GM12878 (cell line): ENCODE data around the gene AGFG1. TPM values are rescaled to one million over a fixed set of nuclear protein-coding genes. Genes with fewer than 3 reads are reported as not detected.

Source experiments
- ATAC-seq: fragments of 200-7000 bp; cut with Tn5 transposase; 3 replicates; pipeline ENCODE4 v1.9.1; 2020; ENCODE audit warnings: mild to moderate bottlenecking, moderate library complexity
- BruUV-seq: library from RNA; stranded (reverse); fragments of 400-500 nt; replicated peaks from 2 replicates; lab custom pipeline; 2021; lab: Mats Ljungman, UMichigan
- CTCF ChIA-PET: fragments of 300-600 bp; sonication (Branson Sonifier 250); formaldehyde crosslinking; extraction: SDS; loops from one replicate; lab custom pipeline; 2021; ENCODE audit warnings: inconsistent platforms; lab: Yijun Ruan, JAX
- POLR2A ChIA-PET: fragments of 350-600 bp; formaldehyde crosslinking; extraction: SDS; loops from one replicate; lab custom pipeline; 2021; ENCODE audit warnings: inconsistent platforms; lab: Charles Lee
- RAD21 ChIA-PET: fragments of 300-600 bp; sonication (Branson Sonifier 250); formaldehyde crosslinking; loops from one replicate; lab custom pipeline; 2023; ENCODE audit warnings: antibody characterized with exemption; ENCODE audit not compliant: unreplicated experiment; lab: Charles Lee
- SMC1A ChIA-PET: fragments of 300-600 bp; sonication (Branson Sonifier 250); formaldehyde crosslinking; loops from one replicate; lab custom pipeline; 2023; ENCODE audit not compliant: unreplicated experiment, uncharacterized antibody; lab: Charles Lee
- DNase-seq: peaks from one replicate; pipeline ENCODE4 v3.0.0-alpha.2; 2011; ENCODE audit warnings: low read depth, low spot score
- FAIRE-seq: peaks from 3 replicates; lab custom pipeline; 2011; peaks lifted over from hg19 to GRCh38; lab: Jason Lieb, UNC
- H2AFZ ChIP-seq: 2 replicates; pipeline ENCODE4 v1.6.0; 2011; ENCODE audit warnings: low read depth, low read length, control low read depth; ENCODE audit not compliant: control insufficient read depth
- H3K27ac ChIP-seq: 2 replicates; pipeline ENCODE4 v1.5.1; 2011; ENCODE audit warnings: control low read depth; ENCODE audit not compliant: control insufficient read depth, insufficient read depth
- H3K27me3 ChIP-seq, 2 experiments: replicated peaks in 1 of 2; 2 replicates each; pipeline versions ENCODE4 v1.6.0 to v1.6.1; 2011; ENCODE audit warnings: low read length in 1 of 2; ENCODE audit not compliant: control insufficient read depth in 2 of 2, insufficient read depth in 2 of 2
- H3K36me3 ChIP-seq, 2 experiments: 2 replicates each; pipeline ENCODE4 v1.5.1; 2011; ENCODE audit warnings: low read length in 1 of 2; ENCODE audit not compliant: control insufficient read depth in 2 of 2, insufficient read depth in 2 of 2
- H3K4me1 ChIP-seq: 2 replicates; pipeline ENCODE4 v1.6.1; 2011; ENCODE audit warnings: mild to moderate bottlenecking, low read length, moderate library complexity, mixed read lengths; ENCODE audit not compliant: control insufficient read depth, insufficient read depth
- H3K4me2 ChIP-seq: 2 replicates; pipeline ENCODE4 v1.6.0; 2011; ENCODE audit warnings: control low read depth; ENCODE audit not compliant: control insufficient read depth, insufficient read depth
- H3K4me3 ChIP-seq: fragments of 200-600 bp; sonication (generic); 2 replicates; pipeline ENCODE4 v1.5.1; 2016
- H3K79me2 ChIP-seq: 2 replicates; pipeline ENCODE4 v1.6.0; 2011; ENCODE audit warnings: low read length; ENCODE audit not compliant: control insufficient read depth, insufficient read depth
- H3K9ac ChIP-seq: 2 replicates; pipeline ENCODE4 v1.8.0; 2011; ENCODE audit warnings: low read length, control low read depth, mixed read lengths; ENCODE audit not compliant: control insufficient read depth, insufficient read depth
- H3K9me3 ChIP-seq: replicated peaks from 3 replicates; pipeline ENCODE4 v1.5.1; 2011; ENCODE audit warnings: mild to moderate bottlenecking, low read length; ENCODE audit not compliant: control insufficient read depth, insufficient read depth
- H4K20me1 ChIP-seq: 2 replicates; pipeline ENCODE4 v1.6.0; 2011; ENCODE audit not compliant: control insufficient read depth, insufficient read depth
- GABPA ChIP-seq: IDR thresholded peaks from 2 replicates; pipeline ENCODE4 v1.6.1; 2014; ENCODE audit warnings: antibody characterized with exemption, low read depth, mild to moderate bottlenecking, inconsistent platforms
- HCFC1 ChIP-seq: fragments of 150-350 bp; IDR thresholded peaks from 2 replicates; pipeline ENCODE4 v1.6.1; 2014; ENCODE audit warnings: low read length
- MEF2B ChIP-seq: fragments of 450-650 bp; IDR thresholded peaks from 2 replicates; pipeline ENCODE4 v1.6.1; 2018; ENCODE audit warnings: mild to moderate bottlenecking, moderate library complexity; ENCODE audit not compliant: partially characterized antibody, poor library complexity, severe bottlenecking
- MYB ChIP-seq: fragments of 150-350 bp; IDR thresholded peaks from 2 replicates; pipeline ENCODE4 v1.6.1; 2014; ENCODE audit warnings: mild to moderate bottlenecking, low read depth, low read length, borderline replicate concordance
- NBN ChIP-seq: fragments of 450-650 bp; IDR thresholded peaks from 2 replicates; pipeline ENCODE4 v1.6.1; 2016
- RELA ChIP-seq: fragments of 450-650 bp; IDR thresholded peaks from 2 replicates; pipeline ENCODE4 v1.8.0; 2014; ENCODE audit warnings: borderline replicate concordance; ENCODE audit not compliant: partially characterized antibody
- SMAD5 ChIP-seq: IDR thresholded peaks from 2 replicates; pipeline ENCODE4 v1.6.1; 2016; ENCODE audit warnings: antibody characterized with exemption, low read depth
- YBX1 ChIP-seq: fragments of 450-650 bp; IDR thresholded peaks from 2 replicates; pipeline ENCODE4 v1.6.1; 2016; ENCODE audit warnings: antibody characterized with exemption
- WGBS: methylation state at CpG from one replicate; pipeline ENCODE4 v1.1.6; 2016; ENCODE audit warnings: low lambda C conversion rate; ENCODE audit not compliant: insufficient replicate concordance, insufficient coverage; ENCODE audit errors: missing lambda C conversion rate; 5-methylcytosine and 5-hydroxymethylcytosine counted together
- in situ Hi-C: fragments of 300-500 bp; cut with MboI; formaldehyde crosslinking; loops from 9 replicates; pipeline ENCODE4 v1.14.3; 2018; ENCODE audit warnings: mixed read lengths
- intact Hi-C: fragments of 100-400 bp; cut with micrococcal nuclease; formaldehyde crosslinking; loops from one replicate; pipeline ENCODE4 v1.14.2; 2022; ENCODE audit not compliant: unreplicated experiment
- polyA plus RNA-seq, 11 experiments: library from polyadenylated mRNA; depleted of rRNA in 4 of 11; unstranded in 6 of 11; stranded (reverse) in 5 of 11; fragments of >200 nt; fragmentation: Nextera tagmentation in 4 of 11; fragmentation: Illumina TruSeq in 1 of 11; extraction: Ambion mirVana in 4 of 11; extraction: Trizol in 1 of 11; gene quantifications; 1 replicate in 1 of 11; 2 replicates in 10 of 11; pipeline versions ENCODE4 v1.2.1 to v1.2.3, GENCODE V29; 2011 to 2016; ENCODE audit warnings: inconsistent platforms in 2 of 11, missing spikeins in 2 of 11, low read depth in 1 of 11
- total RNA-seq, 4 experiments: library from RNA; depleted of rRNA in 3 of 4; stranded (reverse); fragments of >200 nt in 3 of 4; fragmentation: Illumina TruSeq in 1 of 4; extraction: Trizol in 1 of 4; gene quantifications; 2 replicates each; pipeline versions ENCODE4 v1.2.1 to v1.2.3, GENCODE V29; 2013 to 2021
- TF ChIP-seq, protein P1 (sequence below): fragments of 150-350 bp; IDR thresholded peaks from 2 replicates; pipeline ENCODE4 v1.6.1; 2016; ENCODE audit warnings: low read depth, low read length
- TF ChIP-seq, protein P2 (sequence below): fragments of 450-650 bp; conservative IDR thresholded peaks from 2 replicates; pipeline ENCODE4 v1.6.1; 2017; ENCODE audit warnings: mild to moderate bottlenecking, moderate library complexity
- TF ChIP-seq, protein P3 (sequence below): IDR thresholded peaks from 2 replicates; pipeline ENCODE4 v1.6.1; 2012; ENCODE audit warnings: improper control_type of control experiment, low read depth, low read length; ENCODE audit not compliant: insufficient replicate concordance

The AGFG1 gene
- total and polyA plus RNA-seq, 10 of the 15 experiments (the other 5 are each of a cell fraction or from before 2014, with no cell fraction given) = 7.3 to 243 (median 81.7) TPM

DNA sequence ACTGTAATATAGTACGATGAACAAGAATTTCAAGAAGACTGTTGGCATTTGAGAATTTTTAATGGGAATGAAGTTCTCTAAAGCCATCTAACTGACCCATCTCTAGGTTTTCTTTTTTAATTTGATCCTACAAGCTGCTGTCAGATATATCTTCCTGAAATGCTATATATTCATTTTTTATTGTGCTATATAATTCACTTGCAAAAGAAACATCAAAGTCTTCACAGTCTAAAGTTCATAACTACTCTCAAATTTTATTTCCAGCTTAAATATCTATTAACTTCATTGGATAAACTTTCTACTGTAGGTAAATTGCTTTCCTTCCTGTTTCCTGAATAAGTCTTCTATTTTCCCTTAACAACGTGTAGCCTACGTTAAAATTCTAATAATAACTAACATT, 130.4 kb downstream of the AGFG1 start:
- ATAC-seq (no peak), DNase-seq (no peak), FAIRE-seq (no peak)
- no peak overlapping the region for H2AFZ ChIP-seq
- no peaks in the 10 kb centered on the region for H3K9me3 ChIP-seq
- intact Hi-C loops (no loop called here), in situ Hi-C loops (no loop called here)
- no peaks in the 10 kb centered on the region for H4K20me1 ChIP-seq
- no peak overlapping the region for H3K4me2 ChIP-seq
- SMC1A ChIA-PET = interaction anchor here (0.6 kb wide), 1 partner anchor 138 kb away, joined by 3 read pairs; no protein-coding TSS in a partner anchor
- no peaks in the 10 kb centered on the region for H3K27me3 ChIP-seq
- H3K9ac ChIP-seq = no peak overlapping the region
- POLR2A ChIA-PET = no interaction called here
- RAD21 ChIA-PET = no interaction called here
- CTCF ChIA-PET = interaction anchor here (0.7 kb wide), 1 partner anchor 12 kb away, joined by 3 read pairs; no protein-coding TSS in a partner anchor
- no peak overlapping the region for H3K4me3 ChIP-seq
- H3K27ac ChIP-seq = no peak overlapping the region
- H3K79me2 ChIP-seq = no peaks in the 10 kb centered on the region
- WGBS = 11% methylated on average over 3 of the region's 3 CpGs
- no peaks in the 10 kb centered on the region for H3K36me3 ChIP-seq
- no TSS peak for BruUV-seq
- no peaks in the 10 kb centered on the region for H3K4me1 ChIP-seq
- TF ChIP-seq, protein P1, sequence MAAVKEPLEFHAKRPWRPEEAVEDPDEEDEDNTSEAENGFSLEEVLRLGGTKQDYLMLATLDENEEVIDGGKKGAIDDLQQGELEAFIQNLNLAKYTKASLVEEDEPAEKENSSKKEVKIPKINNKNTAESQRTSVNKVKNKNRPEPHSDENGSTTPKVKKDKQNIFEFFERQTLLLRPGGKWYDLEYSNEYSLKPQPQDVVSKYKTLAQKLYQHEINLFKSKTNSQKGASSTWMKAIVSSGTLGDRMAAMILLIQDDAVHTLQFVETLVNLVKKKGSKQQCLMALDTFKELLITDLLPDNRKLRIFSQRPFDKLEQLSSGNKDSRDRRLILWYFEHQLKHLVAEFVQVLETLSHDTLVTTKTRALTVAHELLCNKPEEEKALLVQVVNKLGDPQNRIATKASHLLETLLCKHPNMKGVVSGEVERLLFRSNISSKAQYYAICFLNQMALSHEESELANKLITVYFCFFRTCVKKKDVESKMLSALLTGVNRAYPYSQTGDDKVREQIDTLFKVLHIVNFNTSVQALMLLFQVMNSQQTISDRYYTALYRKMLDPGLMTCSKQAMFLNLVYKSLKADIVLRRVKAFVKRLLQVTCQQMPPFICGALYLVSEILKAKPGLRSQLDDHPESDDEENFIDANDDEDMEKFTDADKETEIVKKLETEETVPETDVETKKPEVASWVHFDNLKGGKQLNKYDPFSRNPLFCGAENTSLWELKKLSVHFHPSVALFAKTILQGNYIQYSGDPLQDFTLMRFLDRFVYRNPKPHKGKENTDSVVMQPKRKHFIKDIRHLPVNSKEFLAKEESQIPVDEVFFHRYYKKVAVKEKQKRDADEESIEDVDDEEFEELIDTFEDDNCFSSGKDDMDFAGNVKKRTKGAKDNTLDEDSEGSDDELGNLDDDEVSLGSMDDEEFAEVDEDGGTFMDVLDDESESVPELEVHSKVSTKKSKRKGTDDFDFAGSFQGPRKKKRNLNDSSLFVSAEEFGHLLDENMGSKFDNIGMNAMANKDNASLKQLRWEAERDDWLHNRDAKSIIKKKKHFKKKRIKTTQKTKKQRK = no peak
- TF ChIP-seq, protein P2, sequence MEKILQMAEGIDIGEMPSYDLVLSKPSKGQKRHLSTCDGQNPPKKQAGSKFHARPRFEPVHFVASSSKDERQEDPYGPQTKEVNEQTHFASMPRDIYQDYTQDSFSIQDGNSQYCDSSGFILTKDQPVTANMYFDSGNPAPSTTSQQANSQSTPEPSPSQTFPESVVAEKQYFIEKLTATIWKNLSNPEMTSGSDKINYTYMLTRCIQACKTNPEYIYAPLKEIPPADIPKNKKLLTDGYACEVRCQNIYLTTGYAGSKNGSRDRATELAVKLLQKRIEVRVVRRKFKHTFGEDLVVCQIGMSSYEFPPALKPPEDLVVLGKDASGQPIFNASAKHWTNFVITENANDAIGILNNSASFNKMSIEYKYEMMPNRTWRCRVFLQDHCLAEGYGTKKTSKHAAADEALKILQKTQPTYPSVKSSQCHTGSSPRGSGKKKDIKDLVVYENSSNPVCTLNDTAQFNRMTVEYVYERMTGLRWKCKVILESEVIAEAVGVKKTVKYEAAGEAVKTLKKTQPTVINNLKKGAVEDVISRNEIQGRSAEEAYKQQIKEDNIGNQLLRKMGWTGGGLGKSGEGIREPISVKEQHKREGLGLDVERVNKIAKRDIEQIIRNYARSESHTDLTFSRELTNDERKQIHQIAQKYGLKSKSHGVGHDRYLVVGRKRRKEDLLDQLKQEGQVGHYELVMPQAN = no peak
- TF ChIP-seq MEF2B (no peak), GABPA (no peak), SMAD5 (no peak), NBN (no peak), HCFC1 (no peak), YBX1 (no peak), MYB (no peak), RELA (no peak)
- TF ChIP-seq, protein P3, sequence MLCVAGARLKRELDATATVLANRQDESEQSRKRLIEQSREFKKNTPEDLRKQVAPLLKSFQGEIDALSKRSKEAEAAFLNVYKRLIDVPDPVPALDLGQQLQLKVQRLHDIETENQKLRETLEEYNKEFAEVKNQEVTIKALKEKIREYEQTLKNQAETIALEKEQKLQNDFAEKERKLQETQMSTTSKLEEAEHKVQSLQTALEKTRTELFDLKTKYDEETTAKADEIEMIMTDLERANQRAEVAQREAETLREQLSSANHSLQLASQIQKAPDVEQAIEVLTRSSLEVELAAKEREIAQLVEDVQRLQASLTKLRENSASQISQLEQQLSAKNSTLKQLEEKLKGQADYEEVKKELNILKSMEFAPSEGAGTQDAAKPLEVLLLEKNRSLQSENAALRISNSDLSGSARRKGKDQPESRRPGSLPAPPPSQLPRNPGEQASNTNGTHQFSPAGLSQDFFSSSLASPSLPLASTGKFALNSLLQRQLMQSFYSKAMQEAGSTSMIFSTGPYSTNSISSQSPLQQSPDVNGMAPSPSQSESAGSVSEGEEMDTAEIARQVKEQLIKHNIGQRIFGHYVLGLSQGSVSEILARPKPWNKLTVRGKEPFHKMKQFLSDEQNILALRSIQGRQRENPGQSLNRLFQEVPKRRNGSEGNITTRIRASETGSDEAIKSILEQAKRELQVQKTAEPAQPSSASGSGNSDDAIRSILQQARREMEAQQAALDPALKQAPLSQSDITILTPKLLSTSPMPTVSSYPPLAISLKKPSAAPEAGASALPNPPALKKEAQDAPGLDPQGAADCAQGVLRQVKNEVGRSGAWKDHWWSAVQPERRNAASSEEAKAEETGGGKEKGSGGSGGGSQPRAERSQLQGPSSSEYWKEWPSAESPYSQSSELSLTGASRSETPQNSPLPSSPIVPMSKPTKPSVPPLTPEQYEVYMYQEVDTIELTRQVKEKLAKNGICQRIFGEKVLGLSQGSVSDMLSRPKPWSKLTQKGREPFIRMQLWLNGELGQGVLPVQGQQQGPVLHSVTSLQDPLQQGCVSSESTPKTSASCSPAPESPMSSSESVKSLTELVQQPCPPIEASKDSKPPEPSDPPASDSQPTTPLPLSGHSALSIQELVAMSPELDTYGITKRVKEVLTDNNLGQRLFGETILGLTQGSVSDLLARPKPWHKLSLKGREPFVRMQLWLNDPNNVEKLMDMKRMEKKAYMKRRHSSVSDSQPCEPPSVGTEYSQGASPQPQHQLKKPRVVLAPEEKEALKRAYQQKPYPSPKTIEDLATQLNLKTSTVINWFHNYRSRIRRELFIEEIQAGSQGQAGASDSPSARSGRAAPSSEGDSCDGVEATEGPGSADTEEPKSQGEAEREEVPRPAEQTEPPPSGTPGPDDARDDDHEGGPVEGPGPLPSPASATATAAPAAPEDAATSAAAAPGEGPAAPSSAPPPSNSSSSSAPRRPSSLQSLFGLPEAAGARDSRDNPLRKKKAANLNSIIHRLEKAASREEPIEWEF = no peak
